Endodermal cell (in vitro differentiated cells): ENCODE data around the gene ATE1. TPM values are rescaled to one million over a fixed set of nuclear protein-coding genes. Genes with fewer than 3 reads are reported as not detected.

Source experiments
- DNase-seq: peaks from one replicate; pipeline ENCODE4 v3.0.0-alpha.2; 2017
- H3K27ac ChIP-seq: 2 replicates; pipeline ENCODE4 v1.5.1; 2013; ENCODE audit warnings: mild to moderate bottlenecking, low read depth, low read length, moderate library complexity
- H3K27me3 ChIP-seq: 2 replicates; pipeline ENCODE4 v1.6.1; 2013; ENCODE audit warnings: mild to moderate bottlenecking, low read length, moderate library complexity; ENCODE audit not compliant: insufficient read depth, control insufficient read depth, poor library complexity, severe bottlenecking
- H3K36me3 ChIP-seq: 2 replicates; pipeline ENCODE4 v1.7.0; 2013; ENCODE audit warnings: mild to moderate bottlenecking, low read length, moderate library complexity; ENCODE audit not compliant: control insufficient read depth, insufficient read depth
- H3K4me1 ChIP-seq: one replicate; pipeline ENCODE4 v1.7.0; 2013; ENCODE audit warnings: low read length; ENCODE audit not compliant: control insufficient read depth, insufficient read depth
- H3K4me3 ChIP-seq: 2 replicates; pipeline ENCODE4 v1.5.1; 2013; ENCODE audit warnings: mild to moderate bottlenecking, low read length, moderate library complexity
- H3K9ac ChIP-seq: 2 replicates; pipeline ENCODE4 v1.6.1; 2013; ENCODE audit warnings: mild to moderate bottlenecking, low read length, moderate library complexity; ENCODE audit not compliant: poor library complexity, severe bottlenecking; ENCODE audit errors: extremely low read depth
- H3K9me3 ChIP-seq: 2 replicates; pipeline ENCODE4 v1.6.1; 2013; ENCODE audit warnings: mild to moderate bottlenecking, low read length, moderate library complexity; ENCODE audit not compliant: control insufficient read depth
- H3K27ac Mint-ChIP-seq: 2 replicates; pipeline ENCODE4 v1.8.0; 2020; ENCODE audit warnings: mixed read lengths
- H3K27me3 Mint-ChIP-seq: 2 replicates; pipeline ENCODE4 v1.8.0; 2021; ENCODE audit warnings: mild to moderate bottlenecking, mixed read lengths; ENCODE audit not compliant: insufficient read depth
- H3K36me3 Mint-ChIP-seq: 2 replicates; pipeline ENCODE4 v1.8.0; 2020; ENCODE audit warnings: low read depth, mixed read lengths
- H3K4me1 Mint-ChIP-seq: 2 replicates; pipeline ENCODE4 v1.8.0; 2020; ENCODE audit warnings: mixed read lengths
- H3K4me3 Mint-ChIP-seq: 2 replicates; pipeline ENCODE4 v1.8.0; 2020; ENCODE audit warnings: mild to moderate bottlenecking, moderate library complexity, mixed read lengths
- H3K9me3 Mint-ChIP-seq: 2 replicates; pipeline ENCODE4 v1.8.0; 2020; ENCODE audit warnings: mild to moderate bottlenecking, mixed read lengths
- CTCF ChIP-seq: fragments of 200-600 bp; sonication (generic); conservative IDR thresholded peaks from 2 replicates; pipeline ENCODE4 v1.5.0; 2021; ENCODE audit warnings: antibody characterized with exemption, mild to moderate bottlenecking
- WGBS, 2 experiments: methylation state at CpG; one replicate each; pipeline versions ENCODE4 v1.1.5 to v1.1.7; 2013; ENCODE audit warnings: missing lambda C conversion rate in 2 of 2, mixed read lengths in 1 of 2; ENCODE audit not compliant: insufficient coverage in 1 of 2, insufficient read length in 1 of 2; 5-methylcytosine and 5-hydroxymethylcytosine counted together
- total RNA-seq, 2 donors: library from RNA; stranded (reverse); fragmentation: NEBNext Ultra II Directional in 1 of 2; extraction: Animal tissue kit (Norgen Biotek cat#: 25700) in 1 of 2; gene quantifications; 2 replicates in 1 of 2; 3 replicates in 1 of 2; pipeline ENCODE4 v1.2.1, GENCODE V29; 2021

ATE1 gene
- total RNA-seq, 2 donors from 2014 or later: 31.2 to 32.2 TPM

- H3K36me3 Mint-ChIP-seq: peaks cover 2% of the 10 kb centered on the region
Observed at GRCh38 chr10:121949049-121949448, 21.2 kb upstream of the ATE1 start.

GRCh38 chr10:121947343-121948330 lies 19.8 kb upstream of the ATE1 start:
- Histone ChIP-seq H3K36me3 (no peaks in the 10 kb centered on the region), H3K9me3 (no peaks in the 10 kb centered on the region), H3K4me3 (no peak overlapping the region), H3K9ac (no peak overlapping the region), H3K27me3 (no peaks in the 10 kb centered on the region), H3K4me1 (no peaks in the 10 kb centered on the region), H3K27ac (no peak overlapping the region)
- no peaks in the 10 kb centered on the region for H3K36me3 Mint-ChIP-seq
- no peaks in the 10 kb centered on the region for H3K9me3 Mint-ChIP-seq
- no peak overlapping the region for H3K27ac Mint-ChIP-seq
- peaks cover 5% of the 10 kb centered on the region for H3K4me1 Mint-ChIP-seq
- 93 to 95% methylated on average over 5 to 7 of the region's 7 CpGs for WGBS, 2 experiments
- TF ChIP-seq CTCF: no peak
- DNase-seq: no peak
- no peak overlapping the region for H3K4me3 Mint-ChIP-seq
- no peaks in the 10 kb centered on the region for H3K27me3 Mint-ChIP-seq

More at GRCh38 chr10:121949049-121949448, 21.2 kb upstream of the ATE1 start:
- no peak for DNase-seq
- WGBS, 2 experiments: 92 to 94% methylated on average over 2 of the region's 2 CpGs
- no peak for TF ChIP-seq CTCF
- Mint-ChIP-seq H3K9me3 (no peaks in the 10 kb centered on the region), H3K4me3 (no peak overlapping the region), H3K27me3 (no peaks in the 10 kb centered on the region), H3K4me1 (peaks cover 5% of the 10 kb centered on the region), H3K27ac (no peak overlapping the region)
- Histone ChIP-seq H3K27ac (no peak overlapping the region), H3K4me3 (no peak overlapping the region), H3K36me3 (no peaks in the 10 kb centered on the region), H3K9me3 (no peaks in the 10 kb centered on the region), H3K27me3 (no peaks in the 10 kb centered on the region), H3K9ac (no peak overlapping the region), H3K4me1 (no peaks in the 10 kb centered on the region)

- H3K4me3 Mint-ChIP-seq: no peak overlapping the region
- peaks cover 6% of the 10 kb centered on the region for H3K9me3 ChIP-seq
- no peak for TF ChIP-seq CTCF
- no peaks in the 10 kb centered on the region for H3K4me1 ChIP-seq
- peaks cover 13% of the 10 kb centered on the region for H3K9me3 Mint-ChIP-seq
- DNase-seq: no peak
- H3K27ac Mint-ChIP-seq: no peak overlapping the region
- 38 to 100% methylated on average over 1 to 2 of the region's 2 CpGs for WGBS, 2 experiments
- H3K27me3 Mint-ChIP-seq: peaks cover 2% of the 10 kb centered on the region
- no peaks in the 10 kb centered on the region for H3K27me3 ChIP-seq
- no peak overlapping the region for H3K4me3 ChIP-seq
- H3K36me3 Mint-ChIP-seq: no peaks in the 10 kb centered on the region
- H3K9ac ChIP-seq: no peak overlapping the region
- H3K27ac ChIP-seq: no peak overlapping the region
- H3K36me3 ChIP-seq: no peaks in the 10 kb centered on the region
- no peaks in the 10 kb centered on the region for H3K4me1 Mint-ChIP-seq
Observed at GRCh38 chr10:121942749-121943416, 15.1 kb upstream of the ATE1 start.
